ENCODE measurements around the gene ICA1.

The ICA1 gene

GRCh38 chr7:8115547-8116402, 146.2 kb downstream of the ICA1 start:
- no peak for TF ChIP-seq CTCF (IDR thresholded peaks at IDR 0.05; ENCODE audit: low read depth, low read length)
- DNase-seq (ENCODE audit: extremely low read depth, low read depth): no peak

- TF ChIP-seq CTCF (IDR thresholded peaks at IDR 0.05; ENCODE audit: low read depth, low read length): no peak
- DNase-seq (ENCODE audit: extremely low read depth, low read depth): no peak
These were observed 147.8 kb downstream of the ICA1 start for GRCh38 chr7:8114175-8114574.

DNA sequence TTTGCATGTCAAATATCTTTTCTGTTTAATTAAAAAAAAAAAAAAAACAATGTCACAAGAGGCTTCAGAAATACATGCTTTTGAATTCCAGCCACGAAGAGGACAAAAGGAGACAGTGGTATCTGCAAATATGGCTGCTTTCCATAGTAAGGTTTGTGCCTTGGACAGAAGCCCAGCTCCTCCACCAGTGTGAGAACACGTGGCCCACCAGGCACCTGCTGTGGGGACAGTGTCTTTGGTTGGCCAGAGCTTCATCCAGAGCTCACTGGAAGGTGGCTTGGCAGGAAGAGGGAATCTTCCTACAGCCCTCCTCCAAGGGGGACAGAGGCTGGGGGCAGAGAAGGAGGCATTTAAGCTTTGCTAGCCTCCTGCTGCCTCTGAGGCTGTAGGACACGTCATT, 148.8 kb downstream of the ICA1 start:
- DNase-seq (ENCODE audit: extremely low read depth, low read depth): no peak
- TF ChIP-seq CTCF (IDR thresholded peaks at IDR 0.05; ENCODE audit: low read depth, low read length): no peak

DNA sequence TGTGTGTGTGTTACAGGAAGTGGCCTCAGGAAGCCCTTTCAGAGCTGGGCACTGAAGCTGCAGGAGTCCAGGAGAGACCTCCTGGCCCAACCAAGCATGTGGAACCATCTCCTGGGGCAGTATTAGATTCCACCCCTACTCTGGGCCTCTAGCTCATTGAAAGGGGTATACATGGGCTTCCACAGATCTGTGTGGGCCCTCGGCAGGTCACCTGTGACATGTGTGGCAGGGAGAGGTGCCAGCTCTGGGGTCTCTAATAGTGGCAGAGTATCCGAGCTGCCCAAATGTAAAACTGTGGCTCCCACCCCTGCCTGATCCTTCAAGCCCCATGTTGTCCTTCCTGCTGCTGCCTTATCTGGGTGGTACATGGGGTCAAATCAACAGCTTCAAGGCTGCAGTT, 149.3 kb downstream of the ICA1 start:
- DNase-seq (ENCODE audit: extremely low read depth, low read depth): no peak

GRCh38 chr7:8111282-8111960, 150.5 kb downstream of the ICA1 start:
- no peak for TF ChIP-seq CTCF (IDR thresholded peaks at IDR 0.05; ENCODE audit: low read depth, low read length)
- no peak for DNase-seq (ENCODE audit: extremely low read depth, low read depth)

More for the DNA sequence above, 149.3 kb downstream of the ICA1 start:
- no peak for TF ChIP-seq CTCF (IDR thresholded peaks at IDR 0.05; ENCODE audit: low read depth, low read length)

DNA sequence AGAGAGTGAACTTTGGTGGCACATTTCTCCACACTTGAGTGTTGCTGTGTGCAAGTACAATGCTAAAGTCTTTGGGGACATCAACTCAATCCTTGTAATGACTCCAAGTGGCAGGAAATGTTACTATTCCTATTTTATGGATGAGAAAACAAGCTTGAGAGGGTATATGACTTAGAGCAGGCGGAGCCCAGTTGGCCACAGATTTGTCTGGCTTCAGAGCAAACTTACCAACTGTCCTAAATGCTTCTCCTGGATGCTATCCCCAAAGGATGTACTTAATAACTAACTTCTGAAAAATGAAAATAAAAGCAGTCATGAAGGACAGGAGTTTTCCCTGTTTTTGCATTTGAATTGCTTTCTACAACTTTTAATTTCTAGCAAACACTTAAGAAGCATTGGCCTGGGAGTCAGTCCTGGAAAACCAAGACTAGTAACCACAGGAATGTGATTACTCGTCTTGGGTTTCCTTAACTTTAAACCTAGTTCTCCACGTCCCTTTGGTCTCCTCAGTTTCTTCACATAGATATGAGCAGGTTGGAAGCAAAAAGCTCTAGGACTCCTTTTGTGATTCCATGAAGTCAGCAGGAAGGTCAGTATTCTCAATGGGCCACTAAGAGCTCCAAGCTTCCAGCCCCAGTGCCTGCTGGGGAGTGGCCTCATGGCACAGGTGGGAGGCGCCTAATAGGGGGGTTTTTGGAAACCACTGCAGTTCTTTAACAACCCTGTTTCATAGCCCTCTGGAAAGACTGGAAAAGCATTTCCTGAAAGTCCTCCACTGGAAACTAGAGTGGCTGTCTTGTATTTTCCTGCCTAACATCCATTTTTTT, 152.6 kb downstream of the ICA1 start:
- no peak for DNase-seq (ENCODE audit: extremely low read depth, low read depth)
- TF ChIP-seq CTCF (IDR thresholded peaks at IDR 0.05; ENCODE audit: low read depth, low read length): no peak
